RPMI8226 (cell line): Measurements from ENCODE around the gene ACRV1.

Experiments used
- DNase-seq: peaks from one replicate; pipeline ENCODE4 v3.0.0-alpha.2; 2015

ACRV1 gene

DNA sequence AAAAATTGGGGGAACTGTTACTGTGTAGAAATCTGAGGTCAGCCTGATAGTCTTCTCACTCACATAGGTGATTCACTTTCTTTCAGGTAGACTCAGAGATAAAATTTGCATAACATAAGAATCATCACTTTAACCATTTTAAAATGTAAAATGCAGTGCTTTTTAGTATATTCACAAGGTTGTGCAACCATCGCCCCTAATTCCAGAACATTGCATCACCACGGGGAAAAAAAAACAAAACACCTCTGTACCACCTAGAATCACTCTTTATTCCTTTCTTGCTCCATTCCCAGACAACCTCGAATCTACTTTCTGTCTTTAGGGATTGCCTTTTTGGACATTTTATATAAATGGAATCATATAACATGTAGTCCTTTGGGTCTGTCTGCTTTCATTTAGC is 34.8 kb downstream of the ACRV1 start:
- DNase-seq = no peak

DNA sequence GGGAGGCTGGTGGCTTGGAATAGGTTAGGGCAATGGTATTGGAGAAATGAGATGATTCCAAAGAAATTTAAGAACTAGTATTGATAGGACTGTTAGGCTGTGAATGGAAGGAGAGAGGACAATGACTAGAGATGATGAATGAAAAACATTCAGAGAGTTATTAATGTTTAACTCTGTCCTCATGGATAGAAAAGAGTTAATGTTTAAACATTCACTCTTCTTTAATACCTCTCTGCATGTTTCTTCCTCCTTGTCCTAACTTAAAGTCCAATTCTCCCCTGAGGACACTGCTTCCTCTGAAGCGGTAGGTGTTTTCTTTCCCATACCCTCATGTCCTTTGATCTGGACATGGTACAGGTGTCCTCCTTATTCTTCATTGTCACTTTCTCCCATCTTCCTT is 42.3 kb downstream of the ACRV1 start:
- no peak for DNase-seq

DNA sequence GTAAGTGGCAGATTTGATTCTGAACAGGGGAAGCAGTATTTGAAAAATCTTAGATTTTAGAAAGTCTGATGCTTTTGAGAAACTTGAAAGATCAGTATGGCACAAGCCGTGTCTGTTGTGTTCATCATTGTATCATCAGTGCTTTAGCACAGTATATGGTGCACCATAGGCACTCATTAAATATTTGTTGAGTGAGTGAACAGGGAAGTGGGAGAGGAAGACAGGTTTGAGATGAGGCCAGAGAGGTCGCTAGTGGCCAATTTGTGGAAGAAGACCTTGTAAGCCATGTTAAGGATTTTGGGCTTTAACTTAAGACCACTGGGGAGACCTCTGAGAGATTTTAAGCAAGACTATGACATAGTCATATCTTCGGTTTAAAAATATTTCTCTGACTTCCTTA is 42.8 kb downstream of the ACRV1 start:
- DNase-seq = no peak

GRCh38 chr11:125627236-125627910 is 53.3 kb downstream of the ACRV1 start:
- no peak for DNase-seq

DNA sequence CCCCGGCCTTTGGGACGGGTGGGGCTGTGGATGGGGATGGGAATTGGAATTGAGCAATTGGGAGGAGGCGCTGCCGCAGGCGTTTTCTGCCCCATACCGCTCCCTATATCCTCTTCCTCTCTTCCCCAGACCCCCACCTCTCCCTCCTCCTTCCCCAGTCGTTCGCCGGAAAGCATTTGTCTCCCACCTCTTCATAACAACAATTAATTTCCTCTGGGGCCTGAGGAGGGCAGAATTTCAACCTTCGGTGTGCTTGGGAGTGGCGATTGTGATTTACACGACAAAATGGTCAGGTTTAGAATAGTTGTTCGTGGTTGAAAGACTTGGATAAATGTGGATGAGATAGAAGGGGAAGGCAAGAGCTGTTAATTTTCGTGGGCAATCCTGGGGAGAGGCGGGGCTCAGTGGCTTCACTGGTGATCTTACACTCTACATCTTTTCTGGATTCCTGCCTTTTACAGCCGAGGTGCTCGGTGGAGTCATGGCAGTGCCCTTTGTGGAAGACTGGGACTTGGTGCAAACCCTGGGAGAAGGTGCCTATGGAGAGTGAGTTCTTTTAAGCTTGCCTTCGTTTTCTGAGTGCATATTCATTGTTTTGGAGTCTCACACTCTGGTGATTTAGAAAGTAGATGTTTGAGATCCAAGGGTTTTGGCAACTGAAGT is 54.2 kb downstream of the ACRV1 start:
- peak; percentile 69 for DNase-seq

DNA sequence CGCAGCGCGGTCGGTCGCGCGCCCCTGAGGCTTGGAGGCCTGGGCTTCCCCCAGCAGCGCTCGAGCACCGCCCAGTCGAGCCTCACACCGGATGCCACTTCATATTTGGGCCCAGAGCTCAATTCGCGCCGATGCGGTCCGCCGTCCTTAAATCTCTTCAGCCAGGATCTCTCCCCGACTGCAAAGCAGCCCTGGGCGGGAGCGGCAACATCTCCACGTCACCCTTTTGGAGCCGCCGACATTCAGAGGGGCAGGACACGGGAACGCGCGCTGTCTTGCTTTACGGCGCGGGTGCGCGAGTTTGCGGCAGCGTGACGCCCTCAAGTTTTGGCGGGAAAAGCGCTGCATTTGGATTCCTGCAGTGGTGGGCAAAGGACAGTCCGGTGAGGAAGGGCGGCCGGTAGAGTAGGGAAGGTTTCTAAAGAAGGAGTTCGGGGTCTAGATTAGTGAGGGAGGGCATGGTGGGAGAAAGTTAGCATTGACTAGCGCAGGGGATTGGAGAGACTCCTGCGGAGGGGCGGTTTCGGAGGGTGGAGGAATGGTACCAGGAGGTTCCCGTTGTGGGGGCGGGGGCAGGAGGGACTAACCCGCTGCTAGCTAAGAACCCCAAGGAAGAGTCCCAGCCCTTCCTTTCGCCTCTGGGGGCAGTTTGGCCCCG is 54.9 kb downstream of the ACRV1 start:
- DNase-seq = peak; percentile 90

- no peak for DNase-seq
Observed at GRCh38 chr11:125625225-125625629, 55.4 kb downstream of the ACRV1 start.

DNA sequence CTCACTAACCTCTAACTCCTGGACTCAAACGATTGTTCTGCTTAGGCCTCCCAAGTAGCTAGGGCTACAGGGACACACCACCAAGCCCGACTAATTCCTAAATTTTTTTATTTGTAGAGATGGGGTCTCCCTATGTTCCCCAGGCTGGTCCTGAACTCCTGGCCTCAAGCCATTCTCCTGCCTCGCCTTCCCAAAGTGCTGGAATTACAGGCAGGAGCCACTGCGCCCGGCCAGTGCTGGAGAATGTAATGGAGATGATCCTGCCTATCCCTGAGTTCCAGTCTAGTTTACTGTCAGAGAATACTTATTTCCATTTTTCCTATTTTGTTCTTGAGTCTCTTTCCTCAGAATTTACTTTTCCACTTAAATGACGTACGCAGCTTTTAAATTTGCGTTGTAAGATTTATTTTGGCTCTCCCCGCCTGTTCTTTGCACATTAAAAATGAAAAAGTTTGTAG is 55.9 kb downstream of the ACRV1 start, which contains the start of gene CHEK1:
TSS of gene CHEK1 (plus strand) at position 408 of the 458 bp plus-strand sequence. CDS start 1,606 bp downstream, outside the sequence.
- DNase-seq = no peak

DNA sequence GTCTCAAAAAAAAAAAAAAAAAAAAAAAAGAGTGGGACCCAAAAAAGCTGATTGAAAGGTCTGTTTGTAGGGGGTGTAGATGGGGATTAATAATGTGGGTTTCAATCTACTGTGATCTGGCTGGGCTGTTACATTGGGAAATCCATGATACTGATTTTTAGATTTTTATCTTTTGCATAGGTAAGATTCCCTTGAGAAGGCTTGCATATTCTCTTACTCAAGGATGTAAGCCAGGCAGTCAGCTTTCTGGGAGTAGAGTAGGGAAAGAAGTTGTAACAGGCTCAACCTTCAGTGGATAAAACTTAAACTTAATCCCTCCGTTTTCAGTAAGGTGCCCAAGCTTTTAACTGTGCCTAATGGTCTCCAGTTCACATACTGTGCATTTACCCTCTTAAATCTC is 57.6 kb downstream of the ACRV1 start:
- no peak for DNase-seq

DNA sequence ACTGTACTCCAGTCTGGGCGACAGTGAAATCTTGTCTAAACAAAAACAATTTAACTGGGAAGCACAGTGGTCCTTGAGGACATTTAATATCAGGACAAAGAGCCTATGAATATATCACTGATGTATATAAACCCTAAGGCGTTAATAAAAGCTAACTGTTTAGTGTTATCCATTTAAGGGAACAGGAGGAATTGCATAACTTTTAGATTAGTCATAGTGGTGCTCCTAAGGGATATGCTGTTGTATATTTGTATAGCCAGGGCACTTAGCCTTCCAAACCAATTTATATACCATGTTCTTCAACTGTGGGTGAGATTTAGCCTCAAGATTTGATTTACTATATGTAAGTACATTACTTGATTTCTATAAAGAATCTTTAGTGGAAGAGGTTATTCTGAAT is 58.7 kb downstream of the ACRV1 start:
- DNase-seq = no peak
